CD4-positive, alpha-beta T cell (primary cell): ENCODE data around the gene WDR64. TPM values are rescaled to one million over a fixed set of nuclear protein-coding genes. Genes with fewer than 3 reads are reported as not detected.

Experiments
- ATAC-seq: fragments of 200-7000 bp; cut with Tn5 transposase; one replicate; pipeline ENCODE4 v1.10.0; 2022; ENCODE audit warnings: mild to moderate bottlenecking; ENCODE audit not compliant: poor library complexity
- CTCF ChIA-PET: fragments of 350-600 bp; sonication (Branson Sonifier 250); formaldehyde crosslinking; loops from one replicate; lab custom pipeline; 2021; ENCODE audit warnings: antibody characterized with exemption, inconsistent platforms; lab: Charles Lee
- POLR2A ChIA-PET: fragments of 350-600 bp; sonication (Branson Sonifier 250); formaldehyde crosslinking; loops from one replicate; lab custom pipeline; 2021; ENCODE audit warnings: antibody characterized with exemption, inconsistent platforms; lab: Charles Lee
- DNase-seq, 14 experiments: peaks; one replicate each; pipeline ENCODE4 v3.0.0-alpha.2; 2013 to 2020; ENCODE audit warnings: mixed read lengths in 2 of 14
- H3K27ac ChIP-seq, 2 donors: one replicate each; pipeline versions ENCODE4 v1.5.1 to v1.7.0; 2013; ENCODE audit warnings: low read length in 2 of 2, low read depth in 1 of 2, mild to moderate bottlenecking in 1 of 2
- H3K27me3 ChIP-seq, 2 experiments: 1 replicate in 1 of 2; 2 replicates in 1 of 2; pipeline versions ENCODE4 v1.6.1 to v1.7.0; 2013; ENCODE audit warnings: low read length in 2 of 2, control low read depth in 1 of 2, mild to moderate bottlenecking in 1 of 2, moderate library complexity in 1 of 2; ENCODE audit not compliant: insufficient read depth in 2 of 2, control insufficient read depth in 1 of 2
- H3K36me3 ChIP-seq: one replicate; pipeline ENCODE4 v1.6.1; 2013; ENCODE audit warnings: low read length, control low read depth; ENCODE audit not compliant: insufficient read depth
- H3K4me1 ChIP-seq: one replicate; pipeline ENCODE4 v1.6.1; 2013; ENCODE audit warnings: low read length, control low read depth; ENCODE audit not compliant: insufficient read depth
- H3K4me3 ChIP-seq: one replicate; pipeline ENCODE4 v1.5.1; 2013; ENCODE audit warnings: mild to moderate bottlenecking, low read length, moderate library complexity
- H3K9me3 ChIP-seq, 2 experiments: 1 replicate in 1 of 2; 2 replicates in 1 of 2; pipeline versions ENCODE4 v1.6.1 to v1.7.0; 2013; ENCODE audit warnings: low read length in 2 of 2, mild to moderate bottlenecking in 2 of 2, control low read depth in 1 of 2, moderate library complexity in 1 of 2; ENCODE audit not compliant: control insufficient read depth in 1 of 2, insufficient read depth in 1 of 2
- H3K27ac Mint-ChIP-seq: one replicate; pipeline ENCODE4 v1.8.0; 2020; ENCODE audit warnings: mixed read lengths
- H3K27me3 Mint-ChIP-seq: one replicate; pipeline ENCODE4 v1.8.0; 2021; ENCODE audit warnings: mixed read lengths
- H3K36me3 Mint-ChIP-seq: one replicate; pipeline ENCODE4 v1.8.0; 2021; ENCODE audit warnings: low read depth, mixed read lengths
- H3K4me1 Mint-ChIP-seq: one replicate; pipeline ENCODE4 v1.8.0; 2021; ENCODE audit warnings: low read depth, mixed read lengths
- H3K4me3 Mint-ChIP-seq: one replicate; pipeline ENCODE4 v1.8.0; 2020; ENCODE audit warnings: mild to moderate bottlenecking, mixed read lengths
- H3K9me3 Mint-ChIP-seq: one replicate; pipeline ENCODE4 v1.8.0; 2020; ENCODE audit warnings: mixed read lengths
- CTCF ChIP-seq: fragments of 200-600 bp; IDR thresholded peaks from one replicate; pipeline ENCODE4 v1.8.0; 2022; ENCODE audit warnings: antibody characterized with exemption, mild to moderate bottlenecking
- intact Hi-C, 2 experiments: fragments of 100-400 bp; cut with DNase I in 1 of 2; cut with micrococcal nuclease in 1 of 2; formaldehyde crosslinking; loops; one replicate each; pipeline versions ENCODE4 v1.15.1 to v1.9.0; 2023 to 2025; cut with DNase I, micrococcal nuclease
- total RNA-seq, 174 experiments: library from RNA in 2 of 174; stranded (reverse) in 2 of 174; gene quantifications; one replicate each; pipeline ENCODE4 v1.2.3 and lab custom pipeline; 2021 to 2026

Gene WDR64
- total RNA-seq, 2 experiments from 2014 or later: 0.67 TPM; not detected in 1

- H3K4me1 ChIP-seq: no peaks in the 10 kb centered on the region
- Mint-ChIP-seq H3K4me3 (no peak overlapping the region), H3K27ac (no peak overlapping the region), H3K27me3 (no peaks in the 10 kb centered on the region), H3K4me1 (no peaks in the 10 kb centered on the region), H3K9me3 (no peaks in the 10 kb centered on the region), H3K36me3 (no peaks in the 10 kb centered on the region)
- POLR2A ChIA-PET: no interaction called here
- peaks cover 0 to 3% of the 10 kb centered on the region in 2 experiments for H3K27me3 ChIP-seq
- ATAC-seq (no peak), DNase-seq (no peak)
- no peak for TF ChIP-seq CTCF
- no peak overlapping the region for H3K4me3 ChIP-seq
- intact Hi-C loops: no loop called here
- no peak overlapping the region for H3K27ac ChIP-seq
- no peaks in the 10 kb centered on the region for H3K36me3 ChIP-seq
- CTCF ChIA-PET: no interaction called here
- H3K9me3 ChIP-seq: no peaks in the 10 kb centered on the region
These were observed 92.5 kb downstream of the WDR64 start for GRCh38 chr1:241744591-241744990.

GRCh38 chr1:241747992-241748391, 95.9 kb downstream of the WDR64 start:
- no peak overlapping the region for H3K27ac ChIP-seq
- ChIA-PET POLR2A (no interaction called here), CTCF (no interaction called here)
- no peaks in the 10 kb centered on the region for H3K4me1 ChIP-seq
- Mint-ChIP-seq H3K27ac (no peak overlapping the region), H3K27me3 (no peaks in the 10 kb centered on the region), H3K4me3 (no peak overlapping the region), H3K4me1 (no peaks in the 10 kb centered on the region), H3K9me3 (no peaks in the 10 kb centered on the region), H3K36me3 (no peaks in the 10 kb centered on the region)
- no peak for DNase-seq
- H3K4me3 ChIP-seq: no peak overlapping the region
- no peaks in the 10 kb centered on the region for H3K36me3 ChIP-seq
- intact Hi-C loops: no loop called here
- H3K9me3 ChIP-seq: no peaks in the 10 kb centered on the region
- no peak for TF ChIP-seq CTCF
- H3K27me3 ChIP-seq: peaks cover 0 to 3% of the 10 kb centered on the region in 2 experiments
- ATAC-seq: no peak

GRCh38 chr1:241749041-241749944, 97.2 kb downstream of the WDR64 start:
- Mint-ChIP-seq H3K36me3 (no peaks in the 10 kb centered on the region), H3K4me3 (no peak overlapping the region), H3K9me3 (no peaks in the 10 kb centered on the region), H3K27me3 (no peaks in the 10 kb centered on the region), H3K27ac (no peak overlapping the region), H3K4me1 (no peaks in the 10 kb centered on the region)
- POLR2A ChIA-PET: no interaction called here
- ATAC-seq: no peak
- CTCF ChIA-PET: no interaction called here
- no peak for DNase-seq
- Histone ChIP-seq H3K27ac (no peak overlapping the region), H3K9me3 (no peaks in the 10 kb centered on the region), H3K27me3 (no peaks in the 10 kb centered on the region), H3K4me1 (no peaks in the 10 kb centered on the region), H3K36me3 (no peaks in the 10 kb centered on the region), H3K4me3 (no peak overlapping the region)
- TF ChIP-seq CTCF: no peak
- intact Hi-C loops: no loop called here
